K562 (cell line): ENCODE measurements around the gene PDCD11. TPM values are rescaled to one million over a fixed set of nuclear protein-coding genes. Genes with fewer than 3 reads are reported as not detected.
A peak's percentile ranks its signal among the peaks of the same experiment; 100 is the strongest.

ENCODE experiments used
- CBFA2T2 ChIP-seq: fragments of 450-650 bp; conservative IDR thresholded peaks from 2 replicates; pipeline ENCODE4 v1.6.1; 2017; ENCODE audit warnings: mild to moderate bottlenecking
- CBX5 ChIP-seq: IDR thresholded peaks from 2 replicates; pipeline ENCODE4 v1.6.1; 2014; ENCODE audit warnings: low read depth, borderline replicate concordance
- CCNT2 ChIP-seq: IDR thresholded peaks from 2 replicates; pipeline ENCODE4 v1.6.1; 2011; ENCODE audit warnings: borderline replicate concordance, low read depth, mild to moderate bottlenecking, moderate library complexity, mixed read lengths, low read length; ENCODE audit not compliant: insufficient read length; ENCODE audit errors: extremely low read depth
- CREBBP ChIP-seq: IDR thresholded peaks from one replicate; pipeline ENCODE4 v1.6.1; 2012; ENCODE audit warnings: low read depth, mild to moderate bottlenecking, control low read depth, inconsistent platforms, low read length
- DIDO1 ChIP-seq: fragments of 450-650 bp; IDR thresholded peaks from 2 replicates; pipeline ENCODE4 v1.6.1; 2016; ENCODE audit warnings: low read depth, missing biosample characterization, missing genetic modification characterization
- DNMT1 ChIP-seq: fragments of 450-650 bp; IDR thresholded peaks from 2 replicates; pipeline ENCODE4 v1.6.1; 2016; ENCODE audit warnings: antibody characterized with exemption, mild to moderate bottlenecking
- E4F1 ChIP-seq: fragments of 250-450 bp; sonication (Bioruptor Pico); IDR thresholded peaks from 2 replicates; pipeline ENCODE4 v1.5.0; 2021; ENCODE audit warnings: mild to moderate bottlenecking, borderline replicate concordance
- ETS1 ChIP-seq: conservative IDR thresholded peaks from 2 replicates; pipeline ENCODE4 v1.6.1; 2011; ENCODE audit warnings: low read depth, mild to moderate bottlenecking, low read length; ENCODE audit not compliant: control insufficient read depth
- MAFF ChIP-seq: IDR thresholded peaks from 2 replicates; pipeline ENCODE4 v1.6.1; 2012; ENCODE audit warnings: low read length, improper control_type of control experiment
- MAX ChIP-seq: sonication (generic); formaldehyde crosslinking; IDR thresholded peaks from 2 replicates; pipeline ENCODE4 v1.9.0; 2022; ENCODE audit warnings: mild to moderate bottlenecking, missing genetic modification reagents
- MXI1 ChIP-seq: IDR thresholded peaks from 2 replicates; pipeline ENCODE4 v1.6.1; 2011; ENCODE audit warnings: low read depth, mild to moderate bottlenecking, improper control_type of control experiment, low read length
- NFRKB ChIP-seq: fragments of 450-650 bp; IDR thresholded peaks from 2 replicates; pipeline ENCODE4 v1.6.1; 2016; ENCODE audit warnings: low read depth
- PHTF2 ChIP-seq: fragments of 250-450 bp; sonication (Bioruptor Pico); IDR thresholded peaks from 2 replicates; pipeline ENCODE4 v1.5.0; 2021; ENCODE audit warnings: mild to moderate bottlenecking
- POU5F1 ChIP-seq: fragments of 150-350 bp; IDR thresholded peaks from 2 replicates; pipeline ENCODE4 v1.6.1; 2014; ENCODE audit warnings: borderline replicate concordance, low read length, low read depth, mild to moderate bottlenecking; ENCODE audit not compliant: partially characterized antibody
- RAD51 ChIP-seq: fragments of 450-650 bp; IDR thresholded peaks from 2 replicates; pipeline ENCODE4 v1.7.1; 2016; ENCODE audit warnings: low read depth, mild to moderate bottlenecking, borderline replicate concordance
- RFX1 ChIP-seq: fragments of 450-650 bp; IDR thresholded peaks from 2 replicates; pipeline ENCODE4 v1.6.1; 2016; ENCODE audit warnings: mild to moderate bottlenecking, moderate library complexity
- SAFB2 ChIP-seq: fragments of 200-400 bp; formaldehyde crosslinking; IDR thresholded peaks from 2 replicates; pipeline ENCODE4 v1.6.1; 2018; ENCODE audit warnings: borderline replicate concordance, low read length, low read depth, moderate library complexity; ENCODE audit not compliant: severe bottlenecking
- SIX5 ChIP-seq, 2 experiments: IDR thresholded peaks; 2 replicates each; pipeline ENCODE4 v1.6.1; 2011; ENCODE audit warnings: low read length in 2 of 2, borderline replicate concordance in 1 of 2, low read depth in 1 of 2, mild to moderate bottlenecking in 1 of 2, moderate library complexity in 1 of 2; ENCODE audit not compliant: insufficient read depth in 1 of 2
- SPI1 ChIP-seq: IDR thresholded peaks from 2 replicates; pipeline ENCODE4 v1.6.1; 2011; ENCODE audit warnings: low read depth, low read length, control low read depth, borderline replicate concordance
- ZFP30 ChIP-seq: fragments of 250-450 bp; sonication (Bioruptor Pico); IDR thresholded peaks from 2 replicates; pipeline ENCODE4 v1.8.0; 2022; ENCODE audit warnings: moderate library complexity, mild to moderate bottlenecking, inconsistent platforms, borderline replicate concordance
- ZFX ChIP-seq: sonication (generic); formaldehyde crosslinking; IDR thresholded peaks from 2 replicates; pipeline ENCODE4 v1.8.0; 2022; ENCODE audit warnings: mild to moderate bottlenecking, missing genetic modification reagents, moderate library complexity
- ZHX1 ChIP-seq: fragments of 150-350 bp; conservative IDR thresholded peaks from 2 replicates; pipeline ENCODE4 v1.6.1; 2014; ENCODE audit warnings: low read length
- ZNF696 ChIP-seq: fragments of 250-450 bp; sonication (Bioruptor Pico); conservative IDR thresholded peaks from 2 replicates; pipeline ENCODE4 v1.4.0; 2020; ENCODE audit warnings: mild to moderate bottlenecking, moderate library complexity
- ZNF780A ChIP-seq: fragments of 250-450 bp; sonication (Bioruptor Pico); IDR thresholded peaks from 2 replicates; pipeline ENCODE4 v1.5.0; 2021; ENCODE audit warnings: mild to moderate bottlenecking
- polyA plus RNA-seq, 8 experiments: library from polyadenylated mRNA; depleted of rRNA in 4 of 8; stranded (reverse) in 5 of 8; unstranded in 3 of 8; fragments of >200 nt; fragmentation: Nextera tagmentation in 2 of 8; fragmentation: Illumina TruSeq in 1 of 8; extraction: Ambion mirVana in 2 of 8; extraction: Trizol in 1 of 8; gene quantifications; 2 replicates each; pipeline versions ENCODE4 v1.2.1 to v1.2.3, GENCODE V29; 2011 to 2014; ENCODE audit warnings: inconsistent platforms in 1 of 8, missing spikeins in 1 of 8
- total RNA-seq, 7 experiments: library from RNA; depleted of rRNA in 6 of 7; stranded (reverse); fragments of >200 nt in 6 of 7; fragmentation: Illumina TruSeq in 2 of 7; extraction: Trizol in 2 of 7; gene quantifications; 2 replicates each; pipeline versions ENCODE4 v1.2.1 to v1.2.3, GENCODE V29; 2011 to 2021; ENCODE audit warnings: low replicate concordance in 1 of 7

The PDCD11 gene
- total and polyA plus RNA-seq, 9 of the 15 experiments (the other 6 are each of a cell fraction or from before 2014, with no cell fraction given) = 14.8 to 73.8 (median 50.0) TPM

- TF ChIP-seq ETS1 = no peak
- no peak for TF ChIP-seq CREBBP
- no peak for TF ChIP-seq RAD51
- TF ChIP-seq DNMT1 = no peak
- TF ChIP-seq ZNF696 (CRISPR knock-in tag) = no peak
- no peak for TF ChIP-seq NFRKB
- no peak for TF ChIP-seq ZFP30
- TF ChIP-seq E4F1 = no peak
- no peak for TF ChIP-seq ZNF780A
- TF ChIP-seq MAX (CRISPR knock-in tag) = no peak
- peak; percentile 83 for TF ChIP-seq RFX1
- TF ChIP-seq MAFF = 0 out of 2 replicates have a peak, but pooled peaks have one; percentile 32
- TF ChIP-seq SAFB2 = no peak
- TF ChIP-seq SIX5 (IDR thresholded peaks at IDR 0.05; ENCODE audit: borderline replicate concordance in 1 of 2, insufficient read depth in 1 of 2, low read depth in 1 of 2, low read length in 2 of 2) = no peak
- no peak for TF ChIP-seq CBX5
- TF ChIP-seq ZHX1 = no peak
- TF ChIP-seq CBFA2T2 = peak; percentile 35; the same call in 1 of the 2 replicates
- TF ChIP-seq DIDO1 (tag) = no peak
- no peak for TF ChIP-seq CCNT2
- TF ChIP-seq POU5F1 = no peak
- TF ChIP-seq ZFX (CRISPR knock-in tag) = no peak
- TF ChIP-seq PHTF2 (CRISPR knock-in tag) = no peak
- 0 out of 2 replicates have a peak, but pooled peaks have one; percentile 38 for TF ChIP-seq MXI1
- no peak for TF ChIP-seq SPI1
Observed at GRCh38 chr10:103394180-103394579, 2.2 kb upstream of the PDCD11 start (continued).
